OCI-LY3 (cell line): Measurements from ENCODE around the gene CAMKMT.

Source experiments
- CTCF ChIP-seq: fragments of 200-600, 300-600 bp; sonication (generic); IDR thresholded peaks from 2 replicates; pipeline ENCODE4 v1.5.1; 2014; ENCODE audit warnings: antibody characterized with exemption, low read length, low read depth
- EZH2phosphoT487 ChIP-seq: fragments of 200-600 bp; shearing (Covaris generic); IDR thresholded peaks from 2 replicates; pipeline ENCODE4 v1.6.1; 2018; ENCODE audit warnings: antibody characterized with exemption, mixed run types, low read depth

GRCh38 chr2:44763275-44763782 is 401.6 kb downstream of the CAMKMT start:
- TF ChIP-seq CTCF: no peak
- no peak for TF ChIP-seq EZH2phosphoT487
